Measurements from ENCODE around the gene APMAP.
"Not testable (repeated sequence)": the region's sequence is repeated elsewhere in the genome, so short reads cannot be mapped to it uniquely, and the experiment has no call there.

Gene APMAP

GRCh38 chr20:24929867-24930723 lies 62.5 kb downstream of the APMAP start:
- peak; percentile 51 for DNase-seq

- not testable (repeated sequence) for DNase-seq
Observed at GRCh38 chr20:24929259-24929658, 63.3 kb downstream of the APMAP start.

GRCh38 chr20:24920706-24921105 lies 71.8 kb downstream of the APMAP start:
- not testable (repeated sequence) for DNase-seq

- not testable (repeated sequence) for DNase-seq
Observed at GRCh38 chr20:24919665-24920064, 72.9 kb downstream of the APMAP start.

GRCh38 chr20:24918579-24919566 lies 73.7 kb downstream of the APMAP start:
- no peak for DNase-seq

- DNase-seq = peak; percentile 36
Observed at GRCh38 chr20:24917797-24918578, 74.6 kb downstream of the APMAP start.

GRCh38 chr20:24917056-24917455 lies 75.5 kb downstream of the APMAP start:
- DNase-seq = no peak

GRCh38 chr20:24916412-24916811 lies 76.1 kb downstream of the APMAP start:
- no peak for DNase-seq

GRCh38 chr20:24915892-24916291 lies 76.7 kb downstream of the APMAP start:
- no peak for DNase-seq

- no peak for DNase-seq
Observed at GRCh38 chr20:24915440-24915839, 77.1 kb downstream of the APMAP start.

- DNase-seq = no peak
Observed at GRCh38 chr20:24914388-24915241, 77.9 kb downstream of the APMAP start.

- DNase-seq = no peak
Observed at GRCh38 chr20:24913076-24913628, 79.4 kb downstream of the APMAP start.
